ENCODE data around the gene ADAM17. TPM values are rescaled to one million over a fixed set of nuclear protein-coding genes. Genes with fewer than 3 reads are reported as not detected.
A peak's percentile ranks its signal among the peaks of the same experiment; 100 is the strongest.
"Not testable (repeated sequence)": the region's sequence is repeated elsewhere in the genome, so short reads cannot be mapped to it uniquely, and the experiment has no call there.

Gene ADAM17
- total RNA-seq: 34.1 TPM
- polyA plus RNA-seq: 10 to 100 TPM; 11.8 to 15.7 (median 13.6) TPM

DNA sequence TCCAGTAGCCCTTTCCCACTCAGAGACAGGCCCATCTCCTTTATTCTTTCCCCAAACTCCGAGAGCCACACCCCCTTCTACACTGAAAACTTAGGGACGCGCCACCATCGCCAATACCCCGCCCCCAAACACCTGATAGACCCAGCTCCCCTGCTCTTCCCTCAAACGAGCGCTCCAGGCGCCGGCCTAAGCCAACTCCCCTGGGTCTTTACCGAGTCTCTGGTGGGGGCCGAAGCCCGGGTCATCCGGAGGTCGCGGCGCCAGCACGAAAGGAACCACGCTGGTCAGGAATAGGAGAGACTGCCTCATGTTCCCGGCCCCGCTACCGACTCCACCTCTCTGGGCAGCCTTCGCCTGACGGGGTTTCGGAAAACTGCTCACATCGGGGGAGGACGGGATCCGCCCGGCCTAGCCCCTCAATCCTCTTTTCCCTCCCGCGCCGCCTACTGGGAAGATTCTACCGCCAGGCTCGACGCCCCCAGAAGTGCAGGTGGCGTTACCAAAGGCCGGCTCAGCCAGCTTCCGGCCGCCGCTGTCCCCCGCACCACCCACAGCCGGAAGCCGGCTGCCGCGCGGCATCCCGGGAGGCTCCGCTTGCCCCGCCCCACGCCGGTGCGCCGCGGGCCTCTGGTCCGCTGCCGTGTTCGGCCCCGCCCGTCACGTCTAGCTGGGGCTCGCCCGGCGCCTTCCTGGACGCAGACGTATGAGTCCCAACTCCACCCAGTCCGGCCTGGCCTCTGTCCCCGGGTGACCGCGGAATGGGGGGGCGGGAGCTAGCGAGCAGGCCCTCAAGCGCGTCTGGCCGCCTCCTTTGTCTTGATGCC lies at the start of gene ADAM17:
TSS of gene ADAM17 (minus strand) at position 534 of the 824 bp plus-strand sequence. CDS start at position 309, 225 bp downstream.
- peak within 1 kb of the TSS; percentile 95 to 99 (median 96) for H3K4me3 Mint-ChIP-seq
- H3K9me3 ChIP-seq (ENCODE audit: control insufficient read depth in 2 of 2, low read length in 2 of 2): no peaks in the 10 kb centered on the region
- DNase-seq (peak; percentile 79 to 94 (median 83)), ATAC-seq (ENCODE audit: low read depth in 2 of 2) (peak; percentile 95)
- peaks cover 4% of the 10 kb centered on the region for H3K36me3 ChIP-seq (ENCODE audit: control insufficient read depth, insufficient read depth, low read length)
- H3K27ac Mint-ChIP-seq: peak within 1 kb of the TSS; percentile 87 to 97 (median 97)
- peak within 1 kb of the TSS; percentile 91 for H3K27ac ChIP-seq (ENCODE audit: insufficient read depth, low read length, poor library complexity, severe bottlenecking)
- no peaks in the 10 kb centered on the region for H3K36me3 Mint-ChIP-seq
- no peaks in the 10 kb centered on the region for H3K9me3 Mint-ChIP-seq
- no peaks in the 10 kb centered on the region for H3K27me3 Mint-ChIP-seq
- peaks cover 55% of the 10 kb centered on the region for H3K4me1 ChIP-seq (ENCODE audit: control insufficient read depth, insufficient read depth, low read length, poor library complexity, severe bottlenecking)
- no peaks in the 10 kb centered on the region for H3K27me3 ChIP-seq (ENCODE audit: control insufficient read depth, insufficient read depth, low read length)
- peaks cover 24 to 67% (median 49%) of the 10 kb centered on the region in 4 donors for H3K4me1 Mint-ChIP-seq
- peak within 1 kb of the TSS; percentile 96 for H3K4me3 ChIP-seq (ENCODE audit: low read depth, low read length)

GRCh38 chr2:9602412-9602811 lies 46.8 kb upstream of the ADAM17 start:
- H3K36me3 ChIP-seq (ENCODE audit: control insufficient read depth, insufficient read depth, low read length): peaks cover 29% of the 10 kb centered on the region
- H3K4me3 ChIP-seq (ENCODE audit: low read depth, low read length): no peak overlapping the region
- Mint-ChIP-seq H3K9me3 (peaks cover 0 to 13% (median 3%) of the 10 kb centered on the region in 7 donors), H3K36me3 (peaks cover 25% of the 10 kb centered on the region), H3K27ac (peak overlapping the region in 1 of 3 donors; percentile 71), H3K4me3 (no peak overlapping the region), H3K4me1 (peaks cover 15 to 41% (median 28%) of the 10 kb centered on the region in 4 donors), H3K27me3 (no peaks in the 10 kb centered on the region)
- H3K4me1 ChIP-seq (ENCODE audit: control insufficient read depth, insufficient read depth, low read length, poor library complexity, severe bottlenecking): peaks cover 7% of the 10 kb centered on the region
- ATAC-seq (ENCODE audit: low read depth in 2 of 2) (no peak), DNase-seq (no peak)
- no peaks in the 10 kb centered on the region for H3K27me3 ChIP-seq (ENCODE audit: control insufficient read depth, insufficient read depth, low read length)
- no peak overlapping the region for H3K27ac ChIP-seq (ENCODE audit: insufficient read depth, low read length, poor library complexity, severe bottlenecking)
- H3K9me3 ChIP-seq (ENCODE audit: control insufficient read depth in 2 of 2, low read length in 2 of 2): peaks cover 7 to 11% of the 10 kb centered on the region in 2 experiments

DNA sequence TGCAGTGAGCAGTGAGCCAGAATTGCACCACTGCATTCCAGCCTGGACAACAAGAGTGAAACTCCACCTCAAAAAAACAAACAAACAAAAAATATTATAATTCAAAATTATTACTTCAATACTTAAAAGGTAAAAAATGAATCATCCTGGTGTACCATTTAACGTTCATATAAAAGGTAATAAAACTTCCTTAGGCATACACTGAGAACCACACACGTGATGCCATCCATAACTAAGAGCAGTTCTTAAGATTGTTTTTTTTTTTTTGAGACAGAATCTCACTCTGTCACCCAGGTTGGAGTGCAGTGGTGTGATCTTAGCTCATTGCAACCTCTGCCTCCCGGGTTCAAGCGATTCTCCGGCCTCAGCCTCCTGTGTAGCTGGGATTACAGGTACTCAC lies 45.8 kb upstream of the ADAM17 start:
- Mint-ChIP-seq H3K27ac (no peak overlapping the region), H3K4me1 (peaks cover 19 to 46% (median 32%) of the 10 kb centered on the region in 4 donors), H3K4me3 (no peak overlapping the region), H3K27me3 (no peaks in the 10 kb centered on the region), H3K9me3 (peaks cover 0 to 13% (median 3%) of the 10 kb centered on the region in 7 donors), H3K36me3 (peaks cover 25% of the 10 kb centered on the region)
- H3K36me3 ChIP-seq (ENCODE audit: control insufficient read depth, insufficient read depth, low read length): peaks cover 29% of the 10 kb centered on the region
- no peaks in the 10 kb centered on the region for H3K27me3 ChIP-seq (ENCODE audit: control insufficient read depth, insufficient read depth, low read length)
- peaks cover 7 to 11% of the 10 kb centered on the region in 2 experiments for H3K9me3 ChIP-seq (ENCODE audit: control insufficient read depth in 2 of 2, low read length in 2 of 2)
- DNase-seq (no peak), ATAC-seq (ENCODE audit: low read depth in 2 of 2) (no peak)
- H3K27ac ChIP-seq (ENCODE audit: insufficient read depth, low read length, poor library complexity, severe bottlenecking): no peak overlapping the region
- no peak overlapping the region for H3K4me3 ChIP-seq (ENCODE audit: low read depth, low read length)
- peaks cover 6% of the 10 kb centered on the region for H3K4me1 ChIP-seq (ENCODE audit: control insufficient read depth, insufficient read depth, low read length, poor library complexity, severe bottlenecking)

DNA sequence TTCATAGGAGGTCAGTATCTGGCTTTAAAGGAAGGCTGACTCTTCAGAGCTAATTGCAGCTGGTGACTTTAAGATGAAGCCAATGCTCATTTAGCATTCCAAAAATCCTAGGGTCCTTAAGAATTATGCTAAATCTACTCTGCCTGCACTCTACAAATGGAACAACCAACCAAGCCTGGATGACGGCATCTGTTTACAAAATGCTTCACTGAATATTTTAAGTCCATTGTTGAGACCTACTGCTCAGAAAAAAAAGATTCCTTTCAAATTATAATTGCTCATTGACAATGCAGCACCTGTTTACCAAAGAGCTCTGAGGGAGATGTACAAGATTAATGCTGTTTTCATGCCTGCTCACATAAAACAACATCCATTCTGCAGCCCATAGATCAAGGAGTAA lies 43.8 kb upstream of the ADAM17 start:
- peaks cover 29% of the 10 kb centered on the region for H3K36me3 ChIP-seq (ENCODE audit: control insufficient read depth, insufficient read depth, low read length)
- no peak for ATAC-seq (ENCODE audit: low read depth in 2 of 2)
- H3K4me1 Mint-ChIP-seq: peaks cover 29 to 54% (median 42%) of the 10 kb centered on the region in 4 donors

GRCh38 chr2:9596621-9597311 lies 41.1 kb upstream of the ADAM17 start:
- peak overlapping the region; percentile 68 for H3K27ac ChIP-seq (ENCODE audit: insufficient read depth, low read length, poor library complexity, severe bottlenecking)
- peak; percentile 30 to 36 for ATAC-seq (ENCODE audit: low read depth in 2 of 2)
- H3K4me3 Mint-ChIP-seq: peak overlapping the region; percentile 77 to 96 (median 85)

More for the DNA sequence above, 43.8 kb upstream of the ADAM17 start:
- H3K36me3 Mint-ChIP-seq: peaks cover 23% of the 10 kb centered on the region
- DNase-seq: no peak
- H3K27ac ChIP-seq (ENCODE audit: insufficient read depth, low read length, poor library complexity, severe bottlenecking): no peak overlapping the region
- no peaks in the 10 kb centered on the region for H3K27me3 ChIP-seq (ENCODE audit: control insufficient read depth, insufficient read depth, low read length)
- peak overlapping the region in 2 of 3 donors; percentile 24 to 44 for H3K27ac Mint-ChIP-seq
- no peaks in the 10 kb centered on the region for H3K27me3 Mint-ChIP-seq
- peaks cover 0 to 13% (median 3%) of the 10 kb centered on the region in 7 donors for H3K9me3 Mint-ChIP-seq
- H3K9me3 ChIP-seq (ENCODE audit: control insufficient read depth in 2 of 2, low read length in 2 of 2): peaks cover 7 to 11% of the 10 kb centered on the region in 2 experiments
- H3K4me3 ChIP-seq (ENCODE audit: low read depth, low read length): no peak overlapping the region
- peaks cover 24% of the 10 kb centered on the region for H3K4me1 ChIP-seq (ENCODE audit: control insufficient read depth, insufficient read depth, low read length, poor library complexity, severe bottlenecking)
- no peak overlapping the region for H3K4me3 Mint-ChIP-seq

GRCh38 chr2:9595746-9596145 lies 40.1 kb upstream of the ADAM17 start:
- H3K4me3 Mint-ChIP-seq: peak overlapping the region; percentile 77 to 96 (median 85)
- Histone ChIP-seq H3K4me1 (ENCODE audit: control insufficient read depth, insufficient read depth, low read length, poor library complexity, severe bottlenecking) (peaks cover 34% of the 10 kb centered on the region), H3K27ac (ENCODE audit: insufficient read depth, low read length, poor library complexity, severe bottlenecking) (peak overlapping the region; percentile 68), H3K9me3 (ENCODE audit: control insufficient read depth in 2 of 2, low read length in 2 of 2) (peaks cover 7 to 11% of the 10 kb centered on the region in 2 experiments), H3K4me3 (ENCODE audit: low read depth, low read length) (peak overlapping the region; percentile 78), H3K27me3 (ENCODE audit: control insufficient read depth, insufficient read depth, low read length) (no peaks in the 10 kb centered on the region), H3K36me3 (ENCODE audit: control insufficient read depth, insufficient read depth, low read length) (peaks cover 26% of the 10 kb centered on the region)
- H3K4me1 Mint-ChIP-seq: peaks cover 29 to 71% (median 46%) of the 10 kb centered on the region in 4 donors
- peak overlapping the region; percentile 89 to 96 (median 94) for H3K27ac Mint-ChIP-seq
- peaks cover 21% of the 10 kb centered on the region for H3K36me3 Mint-ChIP-seq
- peaks cover 0 to 13% (median 3%) of the 10 kb centered on the region in 7 donors for H3K9me3 Mint-ChIP-seq
- DNase-seq: no peak
- ATAC-seq (ENCODE audit: low read depth in 2 of 2): no peak
- no peaks in the 10 kb centered on the region for H3K27me3 Mint-ChIP-seq

More at GRCh38 chr2:9596621-9597311, 41.1 kb upstream of the ADAM17 start:
- peak overlapping the region; percentile 89 to 96 (median 94) for H3K27ac Mint-ChIP-seq
- peak in 2 of 3 donors; percentile 5 to 31 for DNase-seq
- H3K27me3 Mint-ChIP-seq: no peaks in the 10 kb centered on the region
- peaks cover 34% of the 10 kb centered on the region for H3K4me1 ChIP-seq (ENCODE audit: control insufficient read depth, insufficient read depth, low read length, poor library complexity, severe bottlenecking)
- peaks cover 7 to 11% of the 10 kb centered on the region in 2 experiments for H3K9me3 ChIP-seq (ENCODE audit: control insufficient read depth in 2 of 2, low read length in 2 of 2)
- H3K4me3 ChIP-seq (ENCODE audit: low read depth, low read length): peak overlapping the region; percentile 78
- no peaks in the 10 kb centered on the region for H3K27me3 ChIP-seq (ENCODE audit: control insufficient read depth, insufficient read depth, low read length)
- peaks cover 21% of the 10 kb centered on the region for H3K36me3 Mint-ChIP-seq
- H3K36me3 ChIP-seq (ENCODE audit: control insufficient read depth, insufficient read depth, low read length): peaks cover 27% of the 10 kb centered on the region
- peaks cover 0 to 13% (median 3%) of the 10 kb centered on the region in 7 donors for H3K9me3 Mint-ChIP-seq
- H3K4me1 Mint-ChIP-seq: peaks cover 29 to 65% (median 42%) of the 10 kb centered on the region in 4 donors

DNA sequence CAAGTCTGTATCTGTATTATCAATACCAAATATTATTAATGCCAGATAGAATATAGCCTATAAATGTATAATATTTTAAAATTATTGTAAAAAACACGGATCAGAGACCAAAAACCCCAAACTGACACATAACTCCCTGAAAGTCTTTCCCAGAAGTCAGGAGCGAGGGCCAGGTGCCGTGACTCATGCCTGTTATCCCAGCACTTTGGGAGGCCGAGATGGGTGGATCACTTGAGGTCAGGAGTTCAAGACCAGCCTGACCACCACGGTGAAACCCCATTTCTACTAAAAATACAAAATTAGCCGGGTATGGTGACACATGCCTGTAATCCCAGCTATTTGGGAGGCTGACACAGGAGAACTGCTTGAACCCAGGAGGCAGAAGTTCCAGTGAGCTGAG lies 39.6 kb upstream of the ADAM17 start:
- Mint-ChIP-seq H3K4me3 (peak overlapping the region in 2 of 4 donors; percentile 51 to 96), H3K9me3 (peaks cover 0 to 13% (median 3%) of the 10 kb centered on the region in 7 donors), H3K4me1 (peaks cover 29 to 68% (median 48%) of the 10 kb centered on the region in 4 donors), H3K27ac (peak overlapping the region in 1 of 3 donors; percentile 89), H3K36me3 (peaks cover 20% of the 10 kb centered on the region)
- peaks cover 7 to 11% of the 10 kb centered on the region in 2 experiments for H3K9me3 ChIP-seq (ENCODE audit: control insufficient read depth in 2 of 2, low read length in 2 of 2)
- peaks cover 24% of the 10 kb centered on the region for H3K36me3 ChIP-seq (ENCODE audit: control insufficient read depth, insufficient read depth, low read length)
- DNase-seq; ATAC-seq (ENCODE audit: low read depth in 2 of 2); H3K27me3 ChIP-seq (ENCODE audit: control insufficient read depth, insufficient read depth, low read length); H3K27me3 Mint-ChIP-seq: not testable (repeated sequence)
- peak overlapping the region; percentile 68 for H3K27ac ChIP-seq (ENCODE audit: insufficient read depth, low read length, poor library complexity, severe bottlenecking)
- peaks cover 34% of the 10 kb centered on the region for H3K4me1 ChIP-seq (ENCODE audit: control insufficient read depth, insufficient read depth, low read length, poor library complexity, severe bottlenecking)
- peak overlapping the region; percentile 78 for H3K4me3 ChIP-seq (ENCODE audit: low read depth, low read length)

Measured in CD4-positive, CD25-positive, alpha-beta regulatory T cell (primary cell).